Sigmoid colon (tissue), 7 donors: Measurements from ENCODE around the gene DUXA. TPM values are rescaled to one million over a fixed set of nuclear protein-coding genes. Genes with fewer than 3 reads are reported as not detected.
"Not testable (repeated sequence)": the region's sequence is repeated elsewhere in the genome, so short reads cannot be mapped to it uniquely, and the experiment has no call there.

Experiments used
- DNase-seq: peaks from one replicate; pipeline ENCODE4 v3.0.0-alpha.2; 2019
- H3K27ac ChIP-seq, 4 donors: fragments of 200-600 bp; sonication (generic); one replicate each; pipeline ENCODE4 v1.5.1; 2016 to 2019; ENCODE audit warnings: mild to moderate bottlenecking in 1 of 4
- H3K27me3 ChIP-seq, 3 donors: fragments of 200-600 bp; sonication (generic); one replicate each; pipeline ENCODE4 v1.5.1; 2019; ENCODE audit warnings: mild to moderate bottlenecking in 1 of 3
- H3K36me3 ChIP-seq, 4 donors: fragments of 200-600 bp; sonication (generic); one replicate each; pipeline ENCODE4 v1.5.1; 2016 to 2019
- H3K4me1 ChIP-seq, 4 donors: fragments of 200-600 bp; sonication (generic); one replicate each; pipeline ENCODE4 v1.5.1; 2017 to 2019
- H3K4me3 ChIP-seq, 4 donors: fragments of 200-600 bp; sonication (generic); one replicate each; pipeline ENCODE4 v1.5.1; 2017 to 2019; ENCODE audit warnings: mild to moderate bottlenecking in 2 of 4, moderate library complexity in 1 of 4
- H3K9me3 ChIP-seq, 4 donors: fragments of 200-600 bp in 3 of 4; sonication (generic) in 3 of 4; one replicate each; pipeline versions ENCODE4 v1.5.1 to v1.6.1; 2013 to 2019
- EP300 ChIP-seq, 4 donors: sonication (generic); formaldehyde crosslinking; IDR thresholded peaks; one replicate each; pipeline ENCODE4 v1.6.1; 2017; ENCODE audit warnings: antibody characterized with exemption in 4 of 4
- POLR2A ChIP-seq, 2 donors: fragments of 450-650 bp; IDR thresholded peaks; one replicate each; pipeline ENCODE4 v1.6.1; 2016; ENCODE audit warnings: antibody characterized with exemption in 2 of 2, mild to moderate bottlenecking in 2 of 2, moderate library complexity in 2 of 2
- POLR2AphosphoS5 ChIP-seq, 4 donors: sonication (generic); formaldehyde crosslinking; IDR thresholded peaks; one replicate each; pipeline ENCODE4 v1.6.1; 2017; ENCODE audit warnings: antibody characterized with exemption in 4 of 4
- WGBS, 2 donors: extraction: QIAGEN DNeasy Blood & Tissue Kit; methylation state at CpG; one replicate each; pipeline ENCODE4 v1.1.7; 2013; 5-methylcytosine and 5-hydroxymethylcytosine counted together
- intact Hi-C: fragments of 100-400 bp; cut with DNase I; formaldehyde crosslinking; loops from one replicate; pipeline ENCODE4 v1.15.1; 2023
- polyA plus RNA-seq, 3 donors: library from polyadenylated mRNA; stranded (reverse); fragments of 200-250 nt; gene quantifications; one replicate each; pipeline ENCODE4 v1.2.3, GENCODE V29; 2013
- total RNA-seq, 4 donors: library from RNA; depleted of rRNA; stranded (reverse); fragments of >200 nt; gene quantifications; one replicate each; pipeline ENCODE4 v1.1.0, GENCODE V29; 2016
- TF ChIP-seq, protein P1 (sequence below), 4 experiments: fragments of 450-650 bp in 3 of 4; fragments of 200-600 bp in 1 of 4; IDR thresholded peaks; one replicate each; pipeline ENCODE4 v1.5.1; 2016 to 2019; ENCODE audit warnings: antibody characterized with exemption in 4 of 4, mild to moderate bottlenecking in 3 of 4, moderate library complexity in 2 of 4
- donor health status: healthy with polysubstance abuse.
- donor health status: Bipolar disorder and iron deficiency.
- donor health status: healthy.

DUXA gene
- total and polyA plus RNA-seq, 7 donors = not detected

DNA sequence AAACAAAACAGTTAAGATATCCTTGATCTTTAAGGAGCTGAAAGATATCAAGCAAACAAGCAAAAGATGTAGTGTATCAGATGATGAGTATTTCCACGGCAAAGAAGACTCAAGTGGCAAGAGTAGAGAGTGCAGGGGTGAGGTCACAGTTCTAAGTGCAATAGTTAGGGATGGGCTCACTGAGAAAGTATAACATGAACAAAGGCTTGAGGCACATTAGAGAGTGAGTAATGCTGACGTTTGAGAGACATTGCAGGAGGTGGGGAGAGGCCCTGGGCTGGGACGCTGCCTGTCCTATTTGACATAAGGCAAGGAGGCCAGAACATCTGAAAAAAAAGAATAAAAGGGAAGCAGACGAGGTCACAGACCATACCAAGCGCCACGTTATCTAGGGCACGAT, 1.4 kb downstream of the DUXA start:
- no peaks in the 10 kb centered on the region for H3K36me3 ChIP-seq
- no peak overlapping the region for H3K4me3 ChIP-seq
- no peak overlapping the region for H3K27ac ChIP-seq
- intact Hi-C loops = no loop called here
- no peak for DNase-seq
- no peaks in the 10 kb centered on the region for H3K9me3 ChIP-seq
- H3K4me1 ChIP-seq = no peaks in the 10 kb centered on the region
- H3K27me3 ChIP-seq = no peaks in the 10 kb centered on the region
- 75 to 76% methylated on average over 7 of the region's 7 CpGs for WGBS, 2 donors
- TF ChIP-seq POLR2A (IDR thresholded peaks at IDR 0.05) (no peak), POLR2AphosphoS5 (IDR thresholded peaks at IDR 0.05) (no peak), EP300 (IDR thresholded peaks at IDR 0.05) (no peak)
- TF ChIP-seq, protein P1, sequence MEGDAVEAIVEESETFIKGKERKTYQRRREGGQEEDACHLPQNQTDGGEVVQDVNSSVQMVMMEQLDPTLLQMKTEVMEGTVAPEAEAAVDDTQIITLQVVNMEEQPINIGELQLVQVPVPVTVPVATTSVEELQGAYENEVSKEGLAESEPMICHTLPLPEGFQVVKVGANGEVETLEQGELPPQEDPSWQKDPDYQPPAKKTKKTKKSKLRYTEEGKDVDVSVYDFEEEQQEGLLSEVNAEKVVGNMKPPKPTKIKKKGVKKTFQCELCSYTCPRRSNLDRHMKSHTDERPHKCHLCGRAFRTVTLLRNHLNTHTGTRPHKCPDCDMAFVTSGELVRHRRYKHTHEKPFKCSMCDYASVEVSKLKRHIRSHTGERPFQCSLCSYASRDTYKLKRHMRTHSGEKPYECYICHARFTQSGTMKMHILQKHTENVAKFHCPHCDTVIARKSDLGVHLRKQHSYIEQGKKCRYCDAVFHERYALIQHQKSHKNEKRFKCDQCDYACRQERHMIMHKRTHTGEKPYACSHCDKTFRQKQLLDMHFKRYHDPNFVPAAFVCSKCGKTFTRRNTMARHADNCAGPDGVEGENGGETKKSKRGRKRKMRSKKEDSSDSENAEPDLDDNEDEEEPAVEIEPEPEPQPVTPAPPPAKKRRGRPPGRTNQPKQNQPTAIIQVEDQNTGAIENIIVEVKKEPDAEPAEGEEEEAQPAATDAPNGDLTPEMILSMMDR (IDR thresholded peaks at IDR 0.05) = no peak

DNA sequence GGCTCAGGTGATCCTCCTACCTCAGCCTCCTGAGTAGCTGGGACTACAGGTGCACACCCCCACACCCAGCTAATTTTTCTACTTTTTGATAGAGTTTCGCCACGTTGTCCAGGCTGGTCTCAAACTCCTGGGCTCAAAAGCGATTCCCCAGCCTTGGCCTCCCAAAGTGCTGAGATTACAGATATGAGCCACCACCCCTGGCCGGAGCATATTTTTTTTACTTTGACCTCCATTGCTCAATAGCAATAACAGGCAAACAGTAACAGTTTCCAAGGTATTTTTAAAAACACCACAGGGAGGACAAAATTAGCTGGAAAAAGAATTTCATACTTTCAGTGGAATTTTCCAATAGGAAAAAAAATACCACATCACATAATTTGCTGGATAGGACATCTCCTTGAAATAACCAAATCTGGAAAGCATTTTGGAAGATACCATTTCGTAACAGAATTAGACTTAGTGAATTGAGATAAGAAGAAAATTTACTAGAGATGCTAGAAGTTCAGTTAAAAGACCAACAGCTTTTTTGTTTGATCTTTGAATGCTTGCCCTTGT, 5.2 kb downstream of the DUXA start:
- Histone ChIP-seq H3K27me3 (no peaks in the 10 kb centered on the region), H3K4me3 (no peak overlapping the region), H3K36me3 (no peaks in the 10 kb centered on the region), H3K4me1 (no peaks in the 10 kb centered on the region), H3K9me3 (no peaks in the 10 kb centered on the region), H3K27ac (no peak overlapping the region)
- DNase-seq = no peak
- TF ChIP-seq EP300 (IDR thresholded peaks at IDR 0.05) (no peak), POLR2AphosphoS5 (IDR thresholded peaks at IDR 0.05) (no peak), POLR2A (IDR thresholded peaks at IDR 0.05) (no peak)
- TF ChIP-seq, protein P1 (IDR thresholded peaks at IDR 0.05) = no peak
- intact Hi-C loops = no loop called here
- WGBS, 2 donors = 85 to 90% methylated on average over 5 of the region's 5 CpGs

DNA sequence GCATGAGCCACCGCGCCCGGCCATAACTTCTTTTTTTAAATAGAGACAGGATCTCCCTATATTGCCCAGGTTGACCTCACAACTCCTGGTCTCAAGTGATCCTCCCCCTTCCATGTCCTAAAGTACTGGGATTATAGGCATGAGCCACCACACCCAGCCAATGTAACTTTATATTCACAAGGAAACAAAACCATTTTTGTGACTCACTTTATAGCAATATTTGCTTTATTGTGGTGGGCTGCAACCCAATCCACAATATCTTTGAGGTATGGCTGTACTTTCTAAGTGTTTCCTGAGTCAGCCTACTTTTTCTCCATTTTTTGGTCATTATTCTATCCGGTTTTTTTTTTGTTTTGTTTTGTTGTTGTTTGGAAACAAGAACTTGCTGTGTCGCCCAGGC, 14.4 kb downstream of the DUXA start:
- no peak for DNase-seq
- Histone ChIP-seq H3K36me3 (no peaks in the 10 kb centered on the region), H3K27me3 (no peaks in the 10 kb centered on the region), H3K4me3 (no peak overlapping the region), H3K4me1 (no peaks in the 10 kb centered on the region), H3K27ac (no peak overlapping the region), H3K9me3 (peaks cover 0 to 6% (median 0%) of the 10 kb centered on the region in 4 donors)
- 80 to 85% methylated on average over 5 of the region's 5 CpGs for WGBS, 2 donors
- TF ChIP-seq EP300 (IDR thresholded peaks at IDR 0.05) (no peak), POLR2AphosphoS5 (IDR thresholded peaks at IDR 0.05) (no peak), POLR2A (IDR thresholded peaks at IDR 0.05) (no peak)
- TF ChIP-seq, protein P1 (IDR thresholded peaks at IDR 0.05) = no peak
- intact Hi-C loops = no loop called here

DNA sequence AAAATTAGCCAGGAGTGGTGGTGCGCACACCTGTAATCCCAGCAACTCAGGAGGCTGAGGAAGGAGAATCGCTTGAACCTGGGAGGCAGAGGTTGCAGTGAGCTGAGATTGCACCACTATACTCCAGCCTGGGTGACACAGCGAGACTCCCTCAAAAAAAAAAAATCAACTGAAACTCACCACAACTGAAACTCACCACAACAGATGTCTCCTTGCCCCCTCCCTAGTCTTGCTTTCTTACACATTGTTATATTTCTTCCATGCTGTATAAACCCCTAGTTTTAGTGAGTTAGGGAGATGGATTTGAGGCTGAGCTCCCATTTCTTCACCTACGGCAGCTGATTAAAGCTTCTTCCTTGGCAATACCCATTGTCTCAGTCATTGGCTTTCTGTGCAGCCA, 25.6 kb downstream of the DUXA start:
- Histone ChIP-seq H3K36me3 (no peaks in the 10 kb centered on the region), H3K27me3 (no peaks in the 10 kb centered on the region), H3K9me3 (peaks cover 0 to 14% (median 0%) of the 10 kb centered on the region in 4 donors), H3K27ac (no peak overlapping the region), H3K4me1 (no peaks in the 10 kb centered on the region), H3K4me3 (no peak overlapping the region)
- TF ChIP-seq, protein P1 (IDR thresholded peaks at IDR 0.05) = no peak
- no peak for TF ChIP-seq POLR2A (IDR thresholded peaks at IDR 0.05)
- TF ChIP-seq POLR2AphosphoS5 (IDR thresholded peaks at IDR 0.05) = no peak
- TF ChIP-seq EP300 (IDR thresholded peaks at IDR 0.05) = no peak
- intact Hi-C loops = no loop called here
- no peak for DNase-seq
- WGBS, 2 donors = 94 to 95% methylated on average over 4 of the region's 4 CpGs

DNA sequence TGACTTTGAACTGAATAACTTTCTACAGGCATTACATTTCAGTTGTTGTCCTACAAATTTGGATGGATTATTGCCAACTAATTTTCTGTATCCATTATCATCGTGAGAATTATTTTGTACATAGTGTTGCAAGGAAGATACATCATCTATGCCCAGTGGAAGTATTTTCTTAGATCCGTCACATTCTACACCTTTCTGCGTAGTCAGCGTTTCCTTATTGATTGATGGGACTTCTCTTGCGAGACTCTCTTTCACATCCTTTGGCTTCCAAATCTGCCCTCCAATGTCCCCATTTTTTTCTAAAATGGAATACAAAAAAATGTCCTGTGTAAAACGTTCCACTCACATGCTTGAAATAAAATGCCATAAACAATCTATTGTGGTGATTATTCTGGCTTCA, 31.5 kb downstream of the DUXA start:
- H3K4me3 ChIP-seq = no peak overlapping the region
- DNase-seq = no peak
- no peaks in the 10 kb centered on the region for H3K36me3 ChIP-seq
- intact Hi-C loops = no loop called here
- H3K27ac ChIP-seq = no peak overlapping the region
- TF ChIP-seq EP300 (IDR thresholded peaks at IDR 0.05) (no peak), POLR2AphosphoS5 (IDR thresholded peaks at IDR 0.05) (no peak), POLR2A (IDR thresholded peaks at IDR 0.05) (no peak)
- TF ChIP-seq, protein P1 (IDR thresholded peaks at IDR 0.05) = no peak
- peaks cover 0 to 11% (median 0%) of the 10 kb centered on the region in 4 donors for H3K9me3 ChIP-seq
- no peaks in the 10 kb centered on the region for H3K27me3 ChIP-seq
- H3K4me1 ChIP-seq = no peaks in the 10 kb centered on the region
- WGBS, 2 donors = 82 to 84% methylated on average over 6 of the region's 6 CpGs

DNA sequence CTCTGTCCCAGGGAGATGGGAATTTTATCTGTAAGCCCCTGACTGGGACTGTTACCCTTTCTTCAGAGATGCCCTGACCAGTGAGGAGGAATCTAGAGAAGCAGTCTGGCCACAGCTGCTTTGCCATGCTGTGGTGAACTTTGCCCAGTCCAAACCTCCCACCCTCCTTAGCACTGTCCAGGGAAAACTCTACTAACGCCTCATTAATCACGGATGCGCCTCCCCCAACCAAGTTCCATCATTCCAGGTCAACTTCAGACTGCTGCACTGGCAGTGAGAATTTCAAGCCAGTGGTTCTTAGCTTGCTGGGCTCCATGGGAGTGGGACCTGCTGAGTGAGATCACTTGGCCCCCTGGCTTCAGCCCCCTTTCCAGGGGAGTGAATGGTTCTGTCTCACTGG, 39.9 kb downstream of the DUXA start:
- intact Hi-C loops = not testable (repeated sequence)
- H3K27me3 ChIP-seq = peaks cover 0 to 16% (median 6%) of the 10 kb centered on the region in 3 donors
- WGBS, 2 donors = 82 to 85% methylated on average over 3 of the region's 3 CpGs

More for the DNA sequence above, 39.9 kb downstream of the DUXA start:
- H3K27ac ChIP-seq, H3K9me3 ChIP-seq, DNase-seq, H3K4me1 ChIP-seq, H3K36me3 ChIP-seq, H3K4me3 ChIP-seq: not testable (repeated sequence)
